Skeletal muscle tissue (tissue), 4 donors: ENCODE measurements around the gene RNF227. TPM values are rescaled to one million over a fixed set of nuclear protein-coding genes. Genes with fewer than 3 reads are reported as not detected.
A peak's percentile ranks its signal among the peaks of the same experiment; 100 is the strongest.
"Not testable (repeated sequence)": the region's sequence is repeated elsewhere in the genome, so short reads cannot be mapped to it uniquely, and the experiment has no call there.

ENCODE experiments used
- H3K27ac ChIP-seq: one replicate; pipeline ENCODE4 v1.7.0; 2013; ENCODE audit warnings: mild to moderate bottlenecking, low read depth, low read length, inconsistent platforms
- H3K27me3 ChIP-seq, 3 donors: one replicate each; pipeline ENCODE4 v1.7.0; 2013; ENCODE audit warnings: low read length in 3 of 3; ENCODE audit not compliant: control insufficient read depth in 3 of 3, insufficient read depth in 3 of 3
- H3K36me3 ChIP-seq, 3 donors: one replicate each; pipeline ENCODE4 v1.7.0; 2013; ENCODE audit warnings: low read length in 3 of 3; ENCODE audit not compliant: control insufficient read depth in 3 of 3, insufficient read depth in 3 of 3
- H3K4me1 ChIP-seq, 3 donors: one replicate each; pipeline ENCODE4 v1.7.0; 2013; ENCODE audit warnings: low read length in 3 of 3, mild to moderate bottlenecking in 3 of 3; ENCODE audit not compliant: control insufficient read depth in 3 of 3, insufficient read depth in 3 of 3
- H3K4me3 ChIP-seq, 3 donors: one replicate each; pipeline ENCODE4 v1.7.0; 2013; ENCODE audit warnings: low read length in 3 of 3
- H3K9ac ChIP-seq, 3 donors: one replicate each; pipeline ENCODE4 v1.7.0; 2013; ENCODE audit warnings: low read length in 3 of 3, mild to moderate bottlenecking in 3 of 3, moderate library complexity in 2 of 3, low read depth in 1 of 3
- H3K9me3 ChIP-seq, 3 donors: one replicate each; pipeline ENCODE4 v1.7.0; 2013; ENCODE audit warnings: low read length in 3 of 3; ENCODE audit not compliant: control insufficient read depth in 3 of 3
- total RNA-seq: library from RNA; depleted of rRNA; stranded (reverse); fragments of >200 nt; gene quantifications from one replicate; pipeline ENCODE4 v1.2.3, GENCODE V29; 2014
- donor health status: Osteomylitis.

The RNF227 gene
- 2.6 TPM for total RNA-seq

DNA sequence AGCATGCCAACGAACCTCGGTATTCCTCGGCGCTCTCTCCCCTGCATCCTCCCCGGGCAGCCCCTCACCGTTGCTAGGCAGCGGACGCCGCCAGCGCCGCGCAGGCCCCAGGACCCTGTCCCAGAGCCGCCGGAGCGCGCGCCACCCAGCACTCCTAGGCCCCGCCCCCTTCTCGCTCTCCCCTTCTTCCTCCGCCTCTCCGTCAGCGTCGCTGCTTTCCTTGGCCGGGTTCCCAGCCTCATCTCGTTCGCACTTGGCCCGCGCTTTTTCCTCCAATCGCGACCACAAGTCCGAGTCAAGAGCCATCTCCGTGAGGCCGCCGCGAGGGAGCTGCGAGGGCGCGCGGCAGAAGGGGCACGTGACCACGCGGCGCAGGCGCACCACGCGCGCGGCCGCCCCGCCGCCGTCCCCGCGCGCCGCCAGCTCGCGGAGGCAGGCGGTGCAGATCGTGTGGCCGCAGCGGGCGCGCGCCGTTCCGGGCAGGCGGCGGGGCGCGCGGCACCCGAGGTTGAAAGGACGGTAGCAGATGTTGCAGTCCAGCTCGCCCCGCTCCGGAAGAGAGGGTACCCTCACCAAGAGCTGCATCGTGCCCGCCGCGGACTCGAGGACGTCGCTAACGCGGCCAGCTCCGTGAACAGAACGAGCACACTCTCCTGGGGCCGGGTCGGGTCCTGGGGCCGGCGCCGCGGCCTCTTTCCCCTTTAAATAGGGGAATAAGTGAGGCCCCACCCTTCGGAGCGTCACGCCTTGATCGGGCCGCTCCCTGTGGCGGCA, at the start of gene RNF227:
TSS of gene RNF227 (minus strand) at position 679 of the 774 bp plus-strand sequence. CDS start at position 585, 94 bp downstream.
- H3K27me3 ChIP-seq, result no peaks in the 10 kb centered on the region
- peaks cover 0 to 2% (median 0%) of the 10 kb centered on the region in 3 donors for H3K36me3 ChIP-seq
- peak within 1 kb of the TSS; percentile 51 to 80 (median 75) for H3K9ac ChIP-seq
- peak within 1 kb of the TSS; percentile 74 for H3K27ac ChIP-seq
- H3K4me1 ChIP-seq, result peaks cover 15 to 23% (median 21%) of the 10 kb centered on the region in 3 donors
- H3K4me3 ChIP-seq, result peak within 1 kb of the TSS; percentile 78 to 88 (median 88)
- no peaks in the 10 kb centered on the region for H3K9me3 ChIP-seq

- H3K4me3 ChIP-seq, result no peak overlapping the region
- no peak overlapping the region for H3K9ac ChIP-seq
- H3K4me1 ChIP-seq, result no peaks in the 10 kb centered on the region
- H3K27ac ChIP-seq, result no peak overlapping the region
- H3K27me3 ChIP-seq, result peaks cover 0 to 15% (median 8%) of the 10 kb centered on the region in 3 donors
- no peaks in the 10 kb centered on the region for H3K36me3 ChIP-seq
- no peaks in the 10 kb centered on the region for H3K9me3 ChIP-seq
Observed at GRCh38 chr17:7961421-7961820, 45.3 kb upstream of the RNF227 start.

DNA sequence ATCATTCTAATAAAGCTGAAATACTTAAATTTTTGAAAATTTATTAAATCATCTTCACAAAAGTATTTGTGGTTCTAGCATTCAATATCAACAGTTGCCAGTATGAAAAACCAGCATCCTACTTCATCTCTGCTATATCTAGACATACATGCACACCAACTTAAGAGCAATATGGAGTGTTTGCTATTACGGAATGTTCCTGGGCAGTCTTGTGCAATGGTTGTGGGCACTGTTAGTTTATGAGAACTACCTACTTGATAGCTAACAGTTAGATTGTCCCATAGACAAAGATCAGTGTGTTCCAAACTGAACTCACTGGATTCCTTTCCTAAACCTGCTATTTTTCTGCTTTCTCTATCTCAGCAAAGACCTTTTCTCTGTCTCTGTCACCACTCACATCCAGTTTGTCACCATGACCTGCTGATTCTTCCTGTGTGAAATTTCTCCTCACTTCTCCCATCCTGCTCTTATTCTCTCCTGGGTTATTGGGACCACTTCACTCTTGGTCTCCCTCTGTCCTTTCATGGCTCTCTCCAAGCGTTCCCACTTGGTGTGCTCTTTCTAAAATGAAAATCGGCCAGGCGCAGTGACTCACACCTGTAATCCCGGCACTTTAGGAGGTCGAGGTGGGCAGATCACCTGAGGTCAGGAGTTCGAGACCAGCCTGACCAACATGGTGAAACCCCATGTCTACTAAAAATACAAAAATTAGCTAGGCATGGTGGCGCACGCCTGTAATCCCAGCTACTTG, 43.6 kb upstream of the RNF227 start:
- no peak overlapping the region for H3K27ac ChIP-seq
- H3K27me3 ChIP-seq, result peaks cover 0 to 15% (median 8%) of the 10 kb centered on the region in 3 donors
- no peak overlapping the region for H3K9ac ChIP-seq
- H3K36me3 ChIP-seq, result no peaks in the 10 kb centered on the region
- no peaks in the 10 kb centered on the region for H3K4me1 ChIP-seq
- no peaks in the 10 kb centered on the region for H3K9me3 ChIP-seq
- H3K4me3 ChIP-seq, result no peak overlapping the region

DNA sequence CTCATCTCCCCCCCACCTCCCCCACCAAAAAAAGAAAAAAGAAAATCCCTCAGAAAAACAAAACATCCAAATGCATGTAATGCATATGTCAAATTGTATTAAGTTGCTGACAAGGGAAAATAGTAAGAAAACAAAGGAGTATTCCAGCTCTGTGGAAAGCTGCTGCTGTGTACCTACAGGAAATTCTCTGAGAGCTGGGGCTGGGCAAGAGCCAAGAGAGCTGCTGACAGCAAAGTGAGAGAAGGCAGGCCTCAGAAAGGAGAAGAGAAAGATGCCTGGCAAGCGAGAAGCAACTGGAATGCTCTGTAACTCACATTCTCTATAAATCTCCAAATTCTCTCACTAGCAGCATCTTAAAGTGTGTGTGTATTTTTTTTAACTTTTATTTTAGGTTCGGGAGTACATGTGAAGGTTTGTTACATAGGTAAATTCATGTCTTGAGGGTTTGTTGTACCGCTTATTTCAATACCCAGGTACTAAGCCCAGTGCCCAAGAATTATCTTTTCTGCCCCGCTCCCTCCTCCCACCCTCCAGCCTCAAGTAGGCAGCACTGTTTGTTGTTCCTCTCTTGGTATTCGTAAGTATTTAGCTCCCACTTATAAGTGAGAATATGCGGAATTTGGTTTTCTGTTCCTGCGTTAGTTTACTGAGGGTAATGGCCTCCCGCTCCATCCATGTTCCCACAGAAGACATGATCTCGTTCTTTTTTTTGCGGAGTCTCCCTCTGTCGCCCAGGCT, 40.3 kb upstream of the RNF227 start:
- Histone ChIP-seq H3K9me3 (no peaks in the 10 kb centered on the region), H3K4me3 (no peak overlapping the region), H3K27ac (no peak overlapping the region), H3K36me3 (no peaks in the 10 kb centered on the region), H3K27me3 (peaks cover 0 to 9% (median 8%) of the 10 kb centered on the region in 3 donors), H3K4me1 (no peaks in the 10 kb centered on the region), H3K9ac (no peak overlapping the region)

- no peak overlapping the region for H3K9ac ChIP-seq
- no peaks in the 10 kb centered on the region for H3K4me1 ChIP-seq
- no peaks in the 10 kb centered on the region for H3K9me3 ChIP-seq
- no peak overlapping the region for H3K27ac ChIP-seq
- H3K4me3 ChIP-seq, result no peak overlapping the region
- peaks cover 0 to 6% (median 6%) of the 10 kb centered on the region in 3 donors for H3K27me3 ChIP-seq
- no peaks in the 10 kb centered on the region for H3K36me3 ChIP-seq
Observed at GRCh38 chr17:7955414-7956227, 39.5 kb upstream of the RNF227 start.

DNA sequence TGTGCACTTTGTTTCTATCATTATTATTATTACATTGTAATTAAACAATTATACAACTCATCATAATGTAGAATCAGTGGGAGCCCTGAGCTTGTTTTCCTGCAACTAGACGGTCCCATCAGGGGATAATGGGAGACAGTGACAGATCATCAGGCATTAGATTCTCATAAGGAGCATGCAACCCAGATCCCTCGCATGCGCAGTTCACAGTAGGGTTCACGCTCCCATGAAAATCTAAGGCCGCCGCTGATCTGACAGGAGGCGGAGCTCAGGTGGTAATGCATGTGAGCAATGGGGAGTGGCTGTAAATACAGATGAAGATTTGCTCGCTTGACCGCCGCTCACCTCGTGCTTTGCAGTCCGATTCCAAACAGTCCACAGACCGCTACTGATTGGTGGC, 37.2 kb upstream of the RNF227 start:
- H3K36me3 ChIP-seq, result peaks cover 8 to 13% (median 10%) of the 10 kb centered on the region in 3 donors
- not testable (repeated sequence) for H3K4me3 ChIP-seq, H3K4me1 ChIP-seq, H3K9me3 ChIP-seq, H3K9ac ChIP-seq, H3K27me3 ChIP-seq, H3K27ac ChIP-seq

DNA sequence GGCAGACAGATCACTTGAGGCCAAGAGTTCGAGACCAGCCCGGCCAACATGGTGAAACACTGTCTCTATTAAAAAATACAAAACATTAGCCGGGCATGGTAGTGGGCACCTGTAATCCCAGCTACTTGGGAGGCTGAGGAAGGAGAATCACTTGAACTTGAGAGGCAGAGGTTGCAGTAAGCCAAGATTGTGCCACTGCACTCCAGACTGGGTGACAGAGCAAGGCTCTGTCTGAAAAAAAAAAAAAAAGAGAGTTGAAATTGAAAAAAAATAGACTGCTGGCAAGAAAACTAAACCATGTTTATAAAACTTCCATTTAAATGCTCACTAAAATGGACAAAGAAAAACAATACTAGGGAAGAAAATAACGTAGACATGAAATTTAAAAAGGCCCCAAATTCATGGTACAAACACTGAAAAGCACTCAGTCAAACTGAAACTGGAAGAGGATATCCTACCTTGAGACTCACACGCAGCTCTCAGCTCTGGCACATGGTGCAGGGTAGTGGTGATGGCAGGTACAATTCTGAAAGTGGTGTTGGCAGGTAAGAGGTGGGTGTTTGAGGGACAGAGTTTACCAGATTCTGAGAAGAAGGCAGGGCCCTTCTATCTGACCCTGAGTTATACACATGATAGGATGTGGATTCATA, 35.2 kb upstream of the RNF227 start:
- Histone ChIP-seq H3K27me3 (no peaks in the 10 kb centered on the region), H3K4me3 (no peak overlapping the region), H3K36me3 (peaks cover 24 to 28% (median 27%) of the 10 kb centered on the region in 3 donors), H3K9me3 (no peaks in the 10 kb centered on the region), H3K9ac (no peak overlapping the region), H3K4me1 (no peaks in the 10 kb centered on the region), H3K27ac (no peak overlapping the region)

GRCh38 chr17:7950578-7950977, 34.5 kb upstream of the RNF227 start:
- Histone ChIP-seq H3K4me1 (no peaks in the 10 kb centered on the region), H3K27ac (no peak overlapping the region), H3K36me3 (peaks cover 31 to 35% (median 34%) of the 10 kb centered on the region in 3 donors), H3K9me3 (no peaks in the 10 kb centered on the region), H3K9ac (no peak overlapping the region), H3K4me3 (no peak overlapping the region), H3K27me3 (no peaks in the 10 kb centered on the region)

DNA sequence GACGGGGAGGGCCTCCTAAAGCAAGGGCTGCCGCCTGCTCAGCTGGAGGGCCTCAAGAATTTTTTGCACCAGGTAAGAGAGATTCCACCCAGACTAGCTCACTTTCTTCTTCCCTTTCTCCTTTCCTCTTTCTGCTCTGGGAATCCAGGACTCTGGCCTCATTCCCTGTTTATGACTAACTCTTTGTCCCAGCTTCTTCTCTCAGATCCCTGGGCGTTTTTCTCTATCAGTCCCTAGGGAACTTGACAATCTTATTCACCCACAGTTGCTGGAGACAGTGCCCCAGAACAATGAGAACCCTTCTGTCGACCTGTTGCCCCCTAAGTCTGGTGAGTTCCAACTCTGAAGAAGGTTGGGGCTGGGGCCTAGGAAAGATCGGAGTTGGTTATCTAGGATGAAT, 31.6 kb upstream of the RNF227 start:
- no peak overlapping the region for H3K27ac ChIP-seq
- no peaks in the 10 kb centered on the region for H3K27me3 ChIP-seq
- H3K9ac ChIP-seq, result no peak overlapping the region
- no peak overlapping the region for H3K4me3 ChIP-seq
- no peaks in the 10 kb centered on the region for H3K9me3 ChIP-seq
- H3K4me1 ChIP-seq, result no peaks in the 10 kb centered on the region
- H3K36me3 ChIP-seq, result peaks cover 53 to 60% (median 59%) of the 10 kb centered on the region in 3 donors
